H1 (cell line): ENCODE measurements around the gene MIR17HG.

Experiments
- ATF2 ChIP-seq: IDR thresholded peaks from 2 replicates; pipeline ENCODE4 v1.6.1; 2012; ENCODE audit warnings: low read length, inconsistent platforms
- CTCF ChIP-seq, 3 experiments: IDR thresholded peaks; 1 replicate in 2 of 3; 2 replicates in 1 of 3; pipeline versions ENCODE4 v1.5.1 to v1.6.1; 2011; ENCODE audit warnings: low read length in 3 of 3, mild to moderate bottlenecking in 3 of 3, inconsistent platforms in 2 of 3, low read depth in 1 of 3, moderate library complexity in 1 of 3; ENCODE audit not compliant: insufficient read depth in 1 of 3; ENCODE audit errors: control extremely low read depth in 1 of 3
- EZH2 ChIP-seq: fragments of 200-600 bp; sonication (generic); IDR thresholded peaks from 2 replicates; pipeline ENCODE4 v1.7.1; 2012; ENCODE audit warnings: low read depth, mild to moderate bottlenecking, moderate library complexity, low read length, inconsistent platforms; ENCODE audit not compliant: severe bottlenecking
- MAX ChIP-seq: IDR thresholded peaks from 2 replicates; pipeline ENCODE4 v1.6.1; 2012; ENCODE audit warnings: inconsistent platforms
- NRF1 ChIP-seq: IDR thresholded peaks from 2 replicates; pipeline ENCODE4 v1.6.1; 2011; ENCODE audit warnings: mild to moderate bottlenecking, low read depth, low read length, improper control_type of control experiment
- POLR2A ChIP-seq, 2 experiments: IDR thresholded peaks; 1 replicate in 1 of 2; 2 replicates in 1 of 2; pipeline ENCODE4 v1.6.1; 2011; ENCODE audit warnings: low read depth in 2 of 2, low read length in 2 of 2, mild to moderate bottlenecking in 2 of 2; ENCODE audit errors: control extremely low read depth in 1 of 2
- RAD21 ChIP-seq, 2 experiments: IDR thresholded peaks in 1 of 2; conservative IDR thresholded peaks in 1 of 2; 2 replicates each; pipeline ENCODE4 v1.6.1; 2011; ENCODE audit warnings: low read depth in 2 of 2, low read length in 2 of 2, improper control_type of control experiment in 1 of 2, inconsistent platforms in 1 of 2, mild to moderate bottlenecking in 1 of 2, moderate library complexity in 1 of 2
- SAP30 ChIP-seq: fragments of 300-600 bp; sonication (generic); IDR thresholded peaks from 2 replicates; pipeline ENCODE4 v1.7.1; 2012; ENCODE audit warnings: low read length, moderate library complexity, mild to moderate bottlenecking, inconsistent platforms; ENCODE audit not compliant: insufficient read depth, insufficient replicate concordance
- SUZ12 ChIP-seq: fragments of 200-600 bp; sonication (generic); IDR thresholded peaks from 2 replicates; pipeline ENCODE4 v1.6.1; 2012; ENCODE audit warnings: mild to moderate bottlenecking, inconsistent platforms, low read length, moderate library complexity, mixed read lengths
- TAF1 ChIP-seq: IDR thresholded peaks from 2 replicates; pipeline ENCODE4 v1.6.1; 2011; ENCODE audit warnings: mild to moderate bottlenecking, low read depth, low read length
- TAF7 ChIP-seq: optimal IDR thresholded peaks from 2 replicates; pipeline ENCODE3; 2011; ENCODE audit warnings: low read depth, mild to moderate bottlenecking, inconsistent platforms, low read length, moderate library complexity, borderline replicate concordance
- TBP ChIP-seq: IDR thresholded peaks from 2 replicates; pipeline ENCODE4 v1.6.1; 2011; ENCODE audit warnings: low read depth, low read length, improper control_type of control experiment
- USF2 ChIP-seq: IDR thresholded peaks from 2 replicates; pipeline ENCODE4 v1.6.1; 2011; ENCODE audit warnings: low read length, improper control_type of control experiment

- TF ChIP-seq CTCF (IDR thresholded peaks at IDR 0.05; ENCODE audit: control extremely low read depth in 1 of 3, insufficient read depth in 1 of 3, low read depth in 1 of 3, low read length in 3 of 3) (no peak), SAP30 (no peak), NRF1 (no peak), SUZ12 (no peak), TBP (no peak), RAD21 (IDR thresholded peaks at IDR 0.05 in 1 of 2, conservative IDR thresholded peaks at IDR 0.05 in 1 of 2; ENCODE audit: low read depth in 2 of 2, low read length in 2 of 2) (no peak), EZH2 (no peak), ATF2 (no peak), POLR2A (IDR thresholded peaks at IDR 0.05; ENCODE audit: control extremely low read depth in 1 of 2, low read depth in 2 of 2, low read length in 2 of 2) (no peak), MAX (no peak), TAF1 (no peak), TAF7 (no peak), USF2 (no peak)
These were observed 20.6 kb downstream of the MIR17HG start for GRCh38 chr13:91368101-91368500.
